CD4-positive, alpha-beta T cell treated with Interleukin-17A for 4 hours (primary cell): ENCODE results near the gene GASK1B.

Source experiments
- DNase-seq: peaks from one replicate; pipeline ENCODE4 v3.0.0-alpha.2; 2020; ENCODE audit warnings: mixed read lengths

The GASK1B gene

GRCh38 chr4:158172261-158173258 is at the start of gene GASK1B:
TSS of gene GASK1B (minus strand) at chr4:158173025. CDS start at chr4:158171375, 1,650 bp downstream.
- no peak for DNase-seq

GRCh38 chr4:158219623-158220022 is 46.8 kb upstream of the GASK1B start:
- DNase-seq = no peak

GRCh38 chr4:158217763-158218162 is 44.9 kb upstream of the GASK1B start:
- no peak for DNase-seq

- DNase-seq = no peak
These were observed 42.0 kb upstream of the GASK1B start for GRCh38 chr4:158214856-158215255.

GRCh38 chr4:158213466-158213865 is 40.6 kb upstream of the GASK1B start:
- DNase-seq = no peak

GRCh38 chr4:158211222-158211621 is 38.4 kb upstream of the GASK1B start:
- DNase-seq = no peak

- DNase-seq = peak; percentile 21
These were observed 37.3 kb upstream of the GASK1B start, which contains the start of gene TMEM144 for GRCh38 chr4:158209825-158210807. TSS of gene TMEM144 (plus strand) at chr4:158210486. CDS start at chr4:158212668, 2,182 bp downstream.

GRCh38 chr4:158208963-158209640 is 36.3 kb upstream of the GASK1B start:
- DNase-seq = no peak

GRCh38 chr4:158203929-158204328 is 31.1 kb upstream of the GASK1B start:
- DNase-seq = no peak

GRCh38 chr4:158203436-158203835 is 30.6 kb upstream of the GASK1B start:
- DNase-seq = no peak

- DNase-seq = no peak
These were observed 29.7 kb upstream of the GASK1B start for GRCh38 chr4:158202481-158202880.

- DNase-seq = no peak
These were observed 29.1 kb upstream of the GASK1B start for GRCh38 chr4:158201876-158202275.

GRCh38 chr4:158201322-158201721 is 28.5 kb upstream of the GASK1B start:
- DNase-seq = no peak

- no peak for DNase-seq
These were observed 27.4 kb upstream of the GASK1B start for GRCh38 chr4:158200214-158200613.

GRCh38 chr4:158197194-158197776 is 24.5 kb upstream of the GASK1B start:
- no peak for DNase-seq

- DNase-seq = no peak
These were observed 22.5 kb upstream of the GASK1B start for GRCh38 chr4:158195297-158195696.

- no peak for DNase-seq
These were observed 20.4 kb upstream of the GASK1B start for GRCh38 chr4:158193171-158193749.

- DNase-seq = no peak
These were observed 19.8 kb upstream of the GASK1B start for GRCh38 chr4:158192439-158193158.

- DNase-seq = no peak
These were observed 17.9 kb upstream of the GASK1B start for GRCh38 chr4:158190718-158191117.

- no peak for DNase-seq
These were observed 16.6 kb upstream of the GASK1B start for GRCh38 chr4:158189422-158189821.

- DNase-seq = no peak
These were observed 14.0 kb upstream of the GASK1B start for GRCh38 chr4:158186815-158187214.
